PC-9 (cell line): ENCODE results near the gene TTLL1. TPM values are rescaled to one million over a fixed set of nuclear protein-coding genes. Genes with fewer than 3 reads are reported as not detected.
"Not testable (repeated sequence)": the region's sequence is repeated elsewhere in the genome, so short reads cannot be mapped to it uniquely, and the experiment has no call there.

Experiments used
- BruUV-seq: library from RNA; stranded (reverse); fragments of 400-500 nt; replicated peaks from 2 replicates; lab custom pipeline; 2021; lab: Mats Ljungman, UMichigan
- CTCF ChIA-PET: fragments of 300-600 bp; sonication (Branson Sonifier 250); formaldehyde crosslinking; loops from one replicate; lab custom pipeline; 2022; ENCODE audit warnings: antibody characterized with exemption; lab: Charles Lee
- POLR2A ChIA-PET: fragments of 300-600 bp; sonication (Branson Sonifier 250); formaldehyde crosslinking; loops from one replicate; lab custom pipeline; 2022; ENCODE audit warnings: antibody characterized with exemption; ENCODE audit not compliant: unreplicated experiment; lab: Charles Lee
- DNase-seq, 2 experiments: peaks; one replicate each; pipeline versions ENCODE4 v3.0.0 to v3.0.0-alpha.2; 2015 to 2022; ENCODE audit warnings: mixed read lengths in 1 of 2
- H2AFZ ChIP-seq: fragments of 200-600 bp; sonication (generic); 2 replicates; pipeline ENCODE4 v1.8.1; 2017; ENCODE audit warnings: antibody characterized with exemption
- H3F3A ChIP-seq: fragments of 200-600 bp; sonication (generic); 2 replicates; pipeline ENCODE4 v1.8.1; 2017; ENCODE audit warnings: antibody characterized with exemption, mild to moderate bottlenecking, low read depth; ENCODE audit not compliant: insufficient read depth
- H3K27ac ChIP-seq: fragments of 200-600 bp; sonication (generic); 2 replicates; pipeline ENCODE4 v1.6.1; 2016; ENCODE audit warnings: mixed run types
- H3K27me3 ChIP-seq: fragments of 200-600 bp; sonication (generic); 2 replicates; pipeline ENCODE4 v1.6.1; 2016; ENCODE audit warnings: low read depth, mixed run types; ENCODE audit not compliant: insufficient read depth
- H3K36me3 ChIP-seq: fragments of 200-600 bp; sonication (generic); 2 replicates; pipeline ENCODE4 v1.6.1; 2016; ENCODE audit warnings: low read depth, mixed run types
- H3K4me1 ChIP-seq: fragments of 200-600 bp; sonication (generic); replicated peaks from 2 replicates; pipeline ENCODE4 v1.6.1; 2016; ENCODE audit warnings: mixed run types; ENCODE audit not compliant: insufficient read depth
- H3K4me2 ChIP-seq: fragments of 200-600 bp; sonication (generic); 2 replicates; pipeline ENCODE4 v1.6.1; 2017; ENCODE audit warnings: mixed run types
- H3K4me3 ChIP-seq: fragments of 200-600 bp; sonication (generic); 2 replicates; pipeline ENCODE4 v1.6.1; 2016; ENCODE audit warnings: mixed run types
- H3K79me2 ChIP-seq: fragments of 200-600 bp; sonication (generic); 2 replicates; pipeline ENCODE4 v1.6.1; 2017; ENCODE audit warnings: low read depth, mixed run types
- H3K9me2 ChIP-seq: fragments of 200-600 bp; sonication (generic); 2 replicates; pipeline ENCODE4 v1.8.1; 2017; ENCODE audit warnings: mild to moderate bottlenecking; ENCODE audit not compliant: insufficient read depth
- H3K9me3 ChIP-seq: fragments of 200-600 bp; sonication (generic); 2 replicates; pipeline ENCODE4 v1.8.1; 2016; ENCODE audit warnings: low read depth; ENCODE audit not compliant: insufficient read depth
- H4K20me1 ChIP-seq: fragments of 200-600 bp; sonication (generic); 2 replicates; pipeline ENCODE4 v1.8.1; 2017; ENCODE audit not compliant: insufficient read depth
- EZH2 ChIP-seq: fragments of 200-600 bp; sonication (generic); IDR thresholded peaks from 2 replicates; pipeline ENCODE4 v1.8.0; 2017; ENCODE audit warnings: antibody characterized with exemption, low read depth
- intact Hi-C: fragments of 100-400 bp; cut with micrococcal nuclease; formaldehyde crosslinking; loops from one replicate; pipeline ENCODE4 v1.10.0; 2022; ENCODE audit not compliant: unreplicated experiment
- total RNA-seq: library from RNA; stranded (reverse); gene quantifications from 2 replicates; pipeline ENCODE4 v1.2.3, GENCODE V29; 2021
- TF ChIP-seq, protein P1 (sequence below): fragments of 200-600 bp; sonication (generic); conservative IDR thresholded peaks from 2 replicates; pipeline ENCODE4 v1.6.1; 2017; ENCODE audit warnings: mixed run types, antibody characterized with exemption, mild to moderate bottlenecking, moderate library complexity

TTLL1 gene
- total RNA-seq, 1 experiment from 2014 or later, result 7.8 TPM

GRCh38 chr22:43106302-43106701, 17.1 kb upstream of the TTLL1 start:
- no TSS peak for BruUV-seq
- H4K20me1 ChIP-seq, result no peaks in the 10 kb centered on the region
- no peak overlapping the region for H3K27ac ChIP-seq
- ChIA-PET POLR2A (no interaction called here), CTCF (no interaction called here)
- no peak for DNase-seq
- peaks cover 4% of the 10 kb centered on the region; the same call in 1 of the 2 replicates for H3K27me3 ChIP-seq
- TF ChIP-seq, protein P1, sequence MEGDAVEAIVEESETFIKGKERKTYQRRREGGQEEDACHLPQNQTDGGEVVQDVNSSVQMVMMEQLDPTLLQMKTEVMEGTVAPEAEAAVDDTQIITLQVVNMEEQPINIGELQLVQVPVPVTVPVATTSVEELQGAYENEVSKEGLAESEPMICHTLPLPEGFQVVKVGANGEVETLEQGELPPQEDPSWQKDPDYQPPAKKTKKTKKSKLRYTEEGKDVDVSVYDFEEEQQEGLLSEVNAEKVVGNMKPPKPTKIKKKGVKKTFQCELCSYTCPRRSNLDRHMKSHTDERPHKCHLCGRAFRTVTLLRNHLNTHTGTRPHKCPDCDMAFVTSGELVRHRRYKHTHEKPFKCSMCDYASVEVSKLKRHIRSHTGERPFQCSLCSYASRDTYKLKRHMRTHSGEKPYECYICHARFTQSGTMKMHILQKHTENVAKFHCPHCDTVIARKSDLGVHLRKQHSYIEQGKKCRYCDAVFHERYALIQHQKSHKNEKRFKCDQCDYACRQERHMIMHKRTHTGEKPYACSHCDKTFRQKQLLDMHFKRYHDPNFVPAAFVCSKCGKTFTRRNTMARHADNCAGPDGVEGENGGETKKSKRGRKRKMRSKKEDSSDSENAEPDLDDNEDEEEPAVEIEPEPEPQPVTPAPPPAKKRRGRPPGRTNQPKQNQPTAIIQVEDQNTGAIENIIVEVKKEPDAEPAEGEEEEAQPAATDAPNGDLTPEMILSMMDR, result no peak
- TF ChIP-seq EZH2, result no peak
- H3K4me1 ChIP-seq, result peaks cover 8% of the 10 kb centered on the region
- H3K9me3 ChIP-seq, result no peaks in the 10 kb centered on the region
- no peaks in the 10 kb centered on the region for H3K36me3 ChIP-seq
- intact Hi-C loops, result no loop called here
- no peaks in the 10 kb centered on the region for H3K79me2 ChIP-seq
- H2AFZ ChIP-seq, result no peak overlapping the region
- no peak overlapping the region for H3K4me3 ChIP-seq
- H3K4me2 ChIP-seq, result no peak overlapping the region
- no peaks in the 10 kb centered on the region; the same call in 1 of the 2 replicates for H3F3A ChIP-seq
- H3K9me2 ChIP-seq, result no peaks in the 10 kb centered on the region

GRCh38 chr22:43104950-43105349, 15.8 kb upstream of the TTLL1 start:
- H3K27ac ChIP-seq, H3K79me2 ChIP-seq, H3K4me3 ChIP-seq, H3K27me3 ChIP-seq, H3K9me3 ChIP-seq, POLR2A ChIA-PET, H3K9me2 ChIP-seq, H3K4me2 ChIP-seq, H2AFZ ChIP-seq, DNase-seq, H4K20me1 ChIP-seq, BruUV-seq, H3K36me3 ChIP-seq, intact Hi-C loops: not testable (repeated sequence)
- CTCF ChIA-PET, result interaction anchor here (0.6 kb wide), 2 partner anchors 48 to 1647 kb away, joined by 11 to 15 read pairs; partner anchors contain the start of gene ARHGAP8
- peaks cover 13% of the 10 kb centered on the region for H3F3A ChIP-seq
- peaks cover 12% of the 10 kb centered on the region for H3K4me1 ChIP-seq

- intact Hi-C loops, BruUV-seq, H3K4me3 ChIP-seq, CTCF ChIA-PET, H4K20me1 ChIP-seq, H3K4me2 ChIP-seq, H3K27ac ChIP-seq, H3K9me2 ChIP-seq, H3K9me3 ChIP-seq, H3K36me3 ChIP-seq, H3K79me2 ChIP-seq, POLR2A ChIA-PET, H3K27me3 ChIP-seq, H2AFZ ChIP-seq: not testable (repeated sequence)
- Histone ChIP-seq H3K4me1 (peaks cover 15% of the 10 kb centered on the region), H3F3A (peaks cover 16% of the 10 kb centered on the region)
- DNase-seq, result peak in 1 of 2 experiments; percentile 34
These were observed 14.9 kb upstream of the TTLL1 start for GRCh38 chr22:43104056-43104625.

- BruUV-seq, result no TSS peak
- ChIA-PET CTCF (no interaction called here), POLR2A (no interaction called here)
These were observed 12.1 kb upstream of the TTLL1 start for GRCh38 chr22:43101306-43101705.

More at GRCh38 chr22:43101306-43101705, 12.1 kb upstream of the TTLL1 start:
- Histone ChIP-seq H3K9me3 (peaks cover 11% of the 10 kb centered on the region), H3K79me2 (no peaks in the 10 kb centered on the region), H3K36me3 (no peaks in the 10 kb centered on the region), H3K4me2 (no peak overlapping the region), H2AFZ (no peak overlapping the region), H4K20me1 (no peaks in the 10 kb centered on the region), H3K4me1 (peaks cover 15% of the 10 kb centered on the region), H3F3A (peaks cover 16% of the 10 kb centered on the region), H3K27me3 (no peaks in the 10 kb centered on the region), H3K9me2 (no peaks in the 10 kb centered on the region), H3K4me3 (no peak overlapping the region), H3K27ac (no peak overlapping the region)
- TF ChIP-seq, protein P1, result no peak
- TF ChIP-seq EZH2, result no peak
- intact Hi-C loops, result no loop called here
- DNase-seq, result no peak
